A549 (cell line): Measurements from ENCODE around the gene MEIS1.

Experiments
- CHD2 ChIP-seq: fragments of 150-350 bp; IDR thresholded peaks from 2 replicates; pipeline ENCODE4 v1.6.1; 2014; ENCODE audit warnings: low read length; ENCODE audit not compliant: partially characterized antibody
- CTCF ChIP-seq: fragments of >200 bp; sonication (Bioruptor Twin); formaldehyde crosslinking; IDR thresholded peaks from 3 replicates; pipeline ENCODE4 v1.5.1; 2016
- MAFK ChIP-seq: fragments of 450-650 bp; IDR thresholded peaks from 2 replicates; pipeline ENCODE4 v1.6.1; 2014; ENCODE audit not compliant: partially characterized antibody
- NR3C1 ChIP-seq: fragments of >200 bp; sonication (Bioruptor Twin); formaldehyde crosslinking; IDR thresholded peaks from 3 replicates; pipeline ENCODE4 v1.6.1; 2017
- POLR2A ChIP-seq: IDR thresholded peaks from 2 replicates; pipeline ENCODE4 v1.6.1; 2012; ENCODE audit warnings: mild to moderate bottlenecking, low read length
- RAD21 ChIP-seq, 2 experiments: fragments of >200 bp in 1 of 2; sonication (Bioruptor Twin) in 1 of 2; formaldehyde crosslinking in 1 of 2; IDR thresholded peaks in 1 of 2; conservative IDR thresholded peaks in 1 of 2; 2 replicates in 1 of 2; 3 replicates in 1 of 2; pipeline ENCODE4 v1.6.1; 2012 to 2018; ENCODE audit warnings: inconsistent platforms in 1 of 2
- ZNF302 ChIP-seq: fragments of 250-450 bp; sonication (Bioruptor Pico); IDR thresholded peaks from 2 replicates; pipeline ENCODE4 v1.9.0; 2021; ENCODE audit warnings: inconsistent platforms, mild to moderate bottlenecking, moderate library complexity

DNA sequence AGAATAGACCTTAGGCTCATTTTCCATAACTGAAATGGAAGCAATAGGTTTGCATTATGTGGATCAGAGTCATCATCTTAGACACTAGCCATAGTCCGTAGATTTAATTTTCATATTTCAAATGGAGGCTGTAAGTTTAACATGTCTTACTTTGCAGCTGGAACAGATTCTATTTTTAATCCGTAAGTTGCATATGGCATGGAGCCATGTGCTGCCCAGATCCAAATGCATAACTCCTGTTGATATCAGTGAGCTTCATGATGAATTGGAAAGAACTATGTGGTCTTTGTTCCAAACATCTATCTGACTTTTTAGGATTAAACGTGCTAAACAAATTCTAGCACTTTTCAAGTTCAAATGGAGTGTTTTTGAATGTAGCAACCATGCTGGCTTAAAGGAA, 43.4 kb downstream of the MEIS1 start:
- TF ChIP-seq POLR2A (no peak), RAD21 (conservative IDR thresholded peaks at IDR 0.05 in 1 of 2, IDR thresholded peaks at IDR 0.05 in 1 of 2) (no peak), ZNF302 (CRISPR knock-in tag) (no peak), CHD2 (no peak), CTCF (no peak), NR3C1 (no peak), MAFK (no peak)
